Astrocyte (in vitro differentiated cells and primary cell): ENCODE measurements around the gene FAHD2B. TPM values are rescaled to one million over a fixed set of nuclear protein-coding genes. Genes with fewer than 3 reads are reported as not detected.
"Not testable (repeated sequence)": the region's sequence is repeated elsewhere in the genome, so short reads cannot be mapped to it uniquely, and the experiment has no call there.

Experiments used
- DNase-seq: peaks from one replicate; pipeline ENCODE4 v3.0.0-alpha.2; 2010; ENCODE audit warnings: low read depth
- FAIRE-seq: peaks from 2 replicates; lab custom pipeline; 2011; peaks lifted over from hg19 to GRCh38; lab: Jason Lieb, UNC
- H2AFZ ChIP-seq: 2 replicates; pipeline ENCODE4 v1.6.0; 2012; ENCODE audit warnings: low read depth, low read length, inconsistent platforms
- H3K27ac ChIP-seq: 2 replicates; pipeline ENCODE4 v1.5.1; 2011; ENCODE audit warnings: low read depth, low read length, inconsistent platforms
- H3K27me3 ChIP-seq: 2 replicates; pipeline ENCODE4 v1.6.0; 2011; ENCODE audit warnings: low read length, inconsistent platforms; ENCODE audit not compliant: insufficient read depth
- H3K36me3 ChIP-seq: 2 replicates; pipeline ENCODE4 v1.5.1; 2011; ENCODE audit warnings: low read length, inconsistent platforms; ENCODE audit not compliant: insufficient read depth
- H3K4me1 ChIP-seq: 2 replicates; pipeline ENCODE4 v1.5.1; 2011; ENCODE audit warnings: low read length, inconsistent platforms; ENCODE audit not compliant: insufficient read depth
- H3K4me2 ChIP-seq: 2 replicates; pipeline ENCODE4 v1.6.0; 2012; ENCODE audit warnings: low read length, inconsistent platforms
- H3K4me3 ChIP-seq: 2 replicates; pipeline ENCODE4 v1.5.1; 2011; ENCODE audit warnings: low read depth, mild to moderate bottlenecking, low read length, inconsistent platforms; ENCODE audit not compliant: insufficient read depth
- H3K79me2 ChIP-seq: 2 replicates; pipeline ENCODE4 v1.6.0; 2012; ENCODE audit warnings: mild to moderate bottlenecking, low read length, inconsistent platforms; ENCODE audit not compliant: insufficient read depth
- H3K9ac ChIP-seq: 2 replicates; pipeline ENCODE4 v1.6.0; 2012; ENCODE audit warnings: mild to moderate bottlenecking, low read length, inconsistent platforms
- H3K9me3 ChIP-seq: 2 replicates; pipeline ENCODE4 v1.5.1; 2012; ENCODE audit warnings: low read depth, mild to moderate bottlenecking, low read length, inconsistent platforms; ENCODE audit not compliant: insufficient read depth
- H4K20me1 ChIP-seq: 2 replicates; pipeline ENCODE4 v1.6.0; 2012; ENCODE audit warnings: low read length, inconsistent platforms; ENCODE audit not compliant: insufficient read depth
- H3K27ac Mint-ChIP-seq: one replicate; pipeline ENCODE4 v1.8.0; 2021; ENCODE audit warnings: mild to moderate bottlenecking, mixed read lengths; ENCODE audit not compliant: unreplicated experiment
- H3K27me3 Mint-ChIP-seq: one replicate; pipeline ENCODE4 v1.8.0; 2021; ENCODE audit warnings: low read depth, mixed read lengths; ENCODE audit not compliant: unreplicated experiment
- H3K36me3 Mint-ChIP-seq: one replicate; pipeline ENCODE4 v1.8.0; 2021; ENCODE audit warnings: low read depth, mixed read lengths; ENCODE audit not compliant: unreplicated experiment
- H3K4me1 Mint-ChIP-seq: one replicate; pipeline ENCODE4 v1.8.0; 2021; ENCODE audit warnings: low read depth, mixed read lengths; ENCODE audit not compliant: unreplicated experiment
- H3K4me3 Mint-ChIP-seq: one replicate; pipeline ENCODE4 v1.8.0; 2021; ENCODE audit warnings: mild to moderate bottlenecking, moderate library complexity, mixed read lengths; ENCODE audit not compliant: unreplicated experiment
- H3K9me3 Mint-ChIP-seq: one replicate; pipeline ENCODE4 v1.8.0; 2021; ENCODE audit warnings: mild to moderate bottlenecking, mixed read lengths; ENCODE audit not compliant: unreplicated experiment
- CTCF ChIP-seq: IDR thresholded peaks from 2 replicates; pipeline ENCODE4 v1.5.1; 2011; ENCODE audit warnings: low read depth, mild to moderate bottlenecking, inconsistent platforms, low read length, moderate library complexity; ENCODE audit not compliant: insufficient read depth
- total RNA-seq: library from RNA; stranded (reverse); gene quantifications from 2 replicates; pipeline ENCODE4 v1.2.1, GENCODE V29; 2021

Gene FAHD2B
- total RNA-seq, 1 donor from 2014 or later: 4.3 TPM

- H3K9me3 Mint-ChIP-seq, H4K20me1 ChIP-seq, H3K27me3 ChIP-seq, H3K36me3 Mint-ChIP-seq, H3K4me1 Mint-ChIP-seq, H3K79me2 ChIP-seq, H3K9me3 ChIP-seq, H3K36me3 ChIP-seq, H3K27me3 Mint-ChIP-seq, H3K4me1 ChIP-seq: not testable (repeated sequence)
- peak overlapping the region; percentile 88 for H3K9ac ChIP-seq
- peak; percentile 82 for TF ChIP-seq CTCF
- H3K27ac ChIP-seq: peak overlapping the region; percentile 70
- DNase-seq (peak; percentile 11), FAIRE-seq (peak; percentile 58)
- peak overlapping the region; percentile 98 for H2AFZ ChIP-seq
- Mint-ChIP-seq H3K4me3 (peak overlapping the region; percentile 87), H3K27ac (peak overlapping the region; percentile 64)
- H3K4me3 ChIP-seq: peak overlapping the region; percentile 64
- H3K4me2 ChIP-seq: peak overlapping the region; percentile 99
These were observed 17.8 kb upstream of the FAHD2B start for GRCh38 chr2:97112320-97113049.

- H3K36me3 Mint-ChIP-seq, H3K27ac ChIP-seq, FAIRE-seq, H3K4me3 ChIP-seq, H3K79me2 ChIP-seq, H3K9ac ChIP-seq, H3K9me3 ChIP-seq, H3K27me3 ChIP-seq, H3K4me2 ChIP-seq, H3K27me3 Mint-ChIP-seq, H3K4me1 ChIP-seq, H3K36me3 ChIP-seq, H3K4me1 Mint-ChIP-seq, H2AFZ ChIP-seq, H3K4me3 Mint-ChIP-seq, DNase-seq, H3K9me3 Mint-ChIP-seq, H3K27ac Mint-ChIP-seq, H4K20me1 ChIP-seq: not testable (repeated sequence)
These were observed 16.6 kb upstream of the FAHD2B start for GRCh38 chr2:97111246-97111645.

- H2AFZ ChIP-seq, H3K4me3 ChIP-seq, H3K27me3 Mint-ChIP-seq, FAIRE-seq, H4K20me1 ChIP-seq, H3K4me2 ChIP-seq, H3K9me3 ChIP-seq, H3K36me3 ChIP-seq, H3K27ac ChIP-seq, H3K9ac ChIP-seq, H3K27ac Mint-ChIP-seq, H3K79me2 ChIP-seq, H3K27me3 ChIP-seq, H3K36me3 Mint-ChIP-seq, DNase-seq, H3K9me3 Mint-ChIP-seq, H3K4me1 Mint-ChIP-seq, H3K4me3 Mint-ChIP-seq, H3K4me1 ChIP-seq: not testable (repeated sequence)
These were observed 12.2 kb upstream of the FAHD2B start for GRCh38 chr2:97106878-97107277.

GRCh38 chr2:97098786-97099372 is 4.2 kb upstream of the FAHD2B start:
- FAIRE-seq: not testable (repeated sequence)

More at GRCh38 chr2:97098786-97099372, 4.2 kb upstream of the FAHD2B start:
- DNase-seq, H3K4me3 Mint-ChIP-seq, H3K9ac ChIP-seq, H4K20me1 ChIP-seq, H3K4me1 Mint-ChIP-seq, H3K27ac Mint-ChIP-seq, H3K36me3 Mint-ChIP-seq, H2AFZ ChIP-seq, H3K9me3 Mint-ChIP-seq, H3K79me2 ChIP-seq, H3K9me3 ChIP-seq, H3K4me3 ChIP-seq, H3K27ac ChIP-seq, H3K4me1 ChIP-seq, H3K27me3 ChIP-seq, H3K4me2 ChIP-seq, H3K36me3 ChIP-seq: not testable (repeated sequence)
- H3K27me3 Mint-ChIP-seq: peaks cover 21% of the 10 kb centered on the region
